IMR-90 (cell line): ENCODE measurements around the gene SGMS1. TPM values are rescaled to one million over a fixed set of nuclear protein-coding genes. Genes with fewer than 3 reads are reported as not detected.

ENCODE experiments used
- polyA plus RNA-seq, 3 experiments: library from polyadenylated mRNA; depleted of rRNA; stranded (reverse); fragments of >200 nt; gene quantifications; 2 replicates each; pipeline ENCODE4 v1.2.3, GENCODE V29; 2012; ENCODE audit warnings: low replicate concordance in 1 of 3
- total RNA-seq: library from RNA; depleted of rRNA; stranded (reverse); fragments of >200 nt; gene quantifications from 2 replicates; pipeline ENCODE4 v1.2.3, GENCODE V29; 2012
- TF ChIP-seq, protein P1 (sequence below): fragments of 150-350 bp; IDR thresholded peaks from 2 replicates; pipeline ENCODE4 v1.6.1; 2017; ENCODE audit warnings: mild to moderate bottlenecking, antibody characterized with exemption, low read length, low read depth

The SGMS1 gene
- total and polyA plus RNA-seq, 2 of the 4 experiments (the other 2 are of a cell fraction) = 9.8 to 30.8 TPM

DNA sequence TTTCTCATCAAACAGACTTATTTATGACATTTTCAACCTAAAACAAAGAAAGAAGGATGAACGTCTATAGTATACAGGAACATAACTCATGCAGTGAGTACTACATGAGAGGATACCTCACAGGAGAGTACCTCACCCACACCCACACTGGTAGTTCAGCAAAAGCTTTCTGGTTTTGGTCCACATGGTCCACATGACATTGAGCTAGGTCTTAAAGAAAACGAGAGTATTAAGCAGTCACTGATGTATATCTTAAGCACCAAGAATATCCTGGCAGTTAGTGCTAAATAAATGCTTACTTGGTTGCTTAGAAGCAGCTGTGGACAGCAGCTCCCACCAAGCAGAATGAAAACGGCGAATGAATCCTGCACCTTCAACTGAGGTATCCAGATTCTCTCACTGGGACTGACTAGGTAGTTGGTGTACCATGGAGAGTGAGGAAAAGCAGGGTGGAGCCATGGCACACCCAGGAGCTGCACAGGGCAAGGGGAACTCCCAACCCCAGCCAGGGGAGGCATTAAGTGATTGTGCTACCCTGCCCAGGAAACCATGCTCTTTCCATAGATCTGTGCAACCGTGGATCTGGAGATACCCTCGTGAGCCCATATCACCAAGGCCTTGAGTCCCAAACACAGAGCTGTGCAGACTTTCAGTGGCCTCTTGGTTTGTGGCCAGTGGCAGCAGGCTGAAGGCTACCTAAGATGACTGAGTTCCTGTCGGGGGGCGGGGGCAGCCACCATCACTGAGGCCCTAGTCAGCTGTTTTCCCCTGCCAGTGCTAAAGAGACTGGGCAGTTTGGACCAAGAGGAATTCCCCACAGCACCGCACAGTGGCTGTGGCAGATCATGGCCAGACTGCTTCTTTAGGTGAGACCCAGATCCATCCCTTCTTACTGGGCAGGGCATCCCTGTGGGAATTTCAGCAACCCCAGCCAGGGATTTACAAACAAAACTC lies 143.4 kb downstream of the SGMS1 start (continued):
- TF ChIP-seq, protein P1, sequence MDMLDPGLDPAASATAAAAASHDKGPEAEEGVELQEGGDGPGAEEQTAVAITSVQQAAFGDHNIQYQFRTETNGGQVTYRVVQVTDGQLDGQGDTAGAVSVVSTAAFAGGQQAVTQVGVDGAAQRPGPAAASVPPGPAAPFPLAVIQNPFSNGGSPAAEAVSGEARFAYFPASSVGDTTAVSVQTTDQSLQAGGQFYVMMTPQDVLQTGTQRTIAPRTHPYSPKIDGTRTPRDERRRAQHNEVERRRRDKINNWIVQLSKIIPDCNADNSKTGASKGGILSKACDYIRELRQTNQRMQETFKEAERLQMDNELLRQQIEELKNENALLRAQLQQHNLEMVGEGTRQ = no peak
